HG02840 (cell line): Measurements from ENCODE around the gene C1GALT1C1.

ENCODE experiments used
- ATAC-seq: cut with Tn5 transposase; IDR thresholded peaks from one replicate; pipeline ENCODE4 v1.9.1; 2021; ENCODE audit warnings: mild to moderate bottlenecking, moderate library complexity, moderate number of reproducible peaks; ENCODE audit not compliant: unreplicated experiment, low FRiP score

C1GALT1C1 gene

DNA sequence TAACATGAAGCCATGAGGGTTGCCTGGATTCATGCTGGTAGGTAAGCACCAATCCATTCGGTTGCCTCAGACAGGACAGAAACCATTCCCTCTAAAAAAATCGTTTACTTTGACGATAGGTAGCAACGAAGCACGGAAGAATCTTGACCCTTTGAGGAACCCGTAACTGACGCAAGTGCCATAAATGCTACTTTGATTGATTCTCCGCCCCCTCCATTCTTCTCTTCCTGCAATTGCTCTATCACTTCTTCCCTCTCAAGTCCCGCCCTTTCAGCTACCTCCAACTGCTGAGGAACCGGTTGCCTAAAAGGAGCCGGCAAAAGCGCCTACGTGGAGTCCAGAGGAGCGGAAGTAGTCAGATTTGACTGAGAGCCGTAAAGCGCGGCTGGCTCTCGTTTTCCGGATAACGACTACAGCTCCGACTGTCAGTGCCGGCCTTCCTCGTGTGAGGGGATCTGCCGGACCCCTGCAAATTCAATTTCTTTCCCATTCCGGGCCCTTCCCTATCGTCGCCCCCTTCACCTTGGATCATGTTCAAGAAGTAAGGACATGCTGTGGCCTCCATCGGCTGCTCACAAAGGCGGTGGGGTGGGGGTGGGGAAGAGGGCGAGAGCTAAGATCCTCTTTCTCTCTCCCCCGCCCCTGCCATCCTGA, 26.0 kb downstream of the C1GALT1C1 start, which contains the start of gene MCTS1:
Gene MCTS1 (plus strand): TSS at position 395 of the 654 bp plus-strand sequence. CDS start 136 bp downstream, at position 531.
- ATAC-seq, result peak; percentile 87

- ATAC-seq, result no peak
These were observed 44.2 kb downstream of the C1GALT1C1 start for GRCh38 chrX:120585702-120586101.
